GM20431 (cell line): ENCODE results near the gene NAA15.
"Not testable (repeated sequence)": the region's sequence is repeated elsewhere in the genome, so short reads cannot be mapped to it uniquely, and the experiment has no call there.

Experiments
- in situ Hi-C: fragments of 300-500 bp; cut with MseI, MboI; formaldehyde crosslinking; loops from one replicate; pipeline ENCODE4 v1.15.0; 2020; ENCODE audit warnings: low sequenced_read_pairs; ENCODE audit not compliant: unreplicated experiment

The NAA15 gene

DNA sequence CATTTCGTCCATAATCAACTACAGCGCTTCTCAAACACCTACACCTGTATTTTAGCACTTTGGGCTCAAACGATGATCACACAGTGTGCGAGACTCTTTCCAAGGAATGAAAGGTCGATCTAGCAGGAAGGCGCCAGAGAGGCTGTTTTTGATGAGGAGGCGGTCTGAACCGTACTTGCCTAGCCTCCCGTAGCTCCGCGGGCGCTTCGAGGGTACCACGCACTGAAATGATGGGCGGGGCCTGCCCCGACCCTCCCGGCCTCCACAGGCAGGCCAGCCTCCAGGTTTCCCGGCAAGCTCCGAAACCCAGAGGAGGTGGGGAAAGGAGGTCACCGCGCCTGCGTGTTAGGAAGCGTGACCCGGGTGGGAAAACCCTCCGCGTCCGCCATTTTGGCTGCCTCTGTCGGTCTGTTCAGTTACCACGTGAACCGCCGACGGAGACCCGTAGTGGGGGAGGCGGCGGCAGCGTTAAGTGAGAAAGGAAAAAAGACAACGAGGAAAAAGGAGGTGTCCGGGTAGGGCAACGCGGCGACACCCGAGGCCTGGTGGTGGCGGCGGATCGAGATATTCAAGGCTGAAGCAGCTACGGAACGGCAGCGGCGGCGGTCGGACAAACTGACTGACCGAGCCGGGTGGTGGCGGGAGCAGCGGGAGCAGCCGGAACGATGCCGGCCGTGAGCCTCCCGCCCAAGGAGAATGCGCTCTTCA lies at the start of gene NAA15:
TSS of gene NAA15 (plus strand) at position 393 of the 708 bp plus-strand sequence. CDS start at position 666, 273 bp downstream.
- in situ Hi-C loops: no loop called here

DNA sequence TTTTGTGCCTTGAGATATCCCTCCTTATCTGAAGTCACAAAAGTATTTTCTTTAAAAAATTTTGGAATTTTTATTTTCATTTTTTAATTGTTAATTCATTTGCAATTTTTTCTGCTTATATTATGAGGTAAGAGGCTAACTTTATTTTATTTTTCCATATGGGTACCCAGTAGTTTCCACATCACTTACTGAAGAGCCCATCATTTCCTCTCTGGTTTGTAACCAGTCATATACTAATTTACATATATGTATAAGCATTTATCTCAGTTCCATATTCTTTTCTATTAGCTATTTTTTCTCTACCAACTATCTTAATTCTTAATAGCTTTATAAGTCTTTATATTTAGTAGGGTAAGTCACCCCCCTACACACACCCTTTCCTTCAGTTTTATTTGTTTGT lies 48.3 kb upstream of the NAA15 start:
- in situ Hi-C loops: no loop called here

DNA sequence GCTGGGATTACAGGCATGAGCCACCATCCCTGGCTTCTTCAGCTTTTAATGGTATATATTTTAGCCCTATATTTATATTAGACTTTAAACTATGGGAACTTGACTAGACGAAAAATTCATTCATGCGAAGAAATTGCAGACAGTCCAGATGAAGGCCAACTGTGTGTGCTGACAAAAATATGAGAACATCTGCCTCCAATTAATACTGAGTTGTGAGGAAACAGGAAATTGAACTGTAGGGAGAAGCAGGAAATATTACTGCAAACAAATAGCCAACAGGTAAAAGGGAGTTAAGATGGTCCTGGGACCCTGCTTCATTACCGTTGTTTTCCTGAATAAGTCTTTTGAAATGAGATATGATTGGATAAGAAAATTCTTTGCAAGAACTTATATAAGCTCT lies 47.6 kb upstream of the NAA15 start:
- in situ Hi-C loops: no loop called here

DNA sequence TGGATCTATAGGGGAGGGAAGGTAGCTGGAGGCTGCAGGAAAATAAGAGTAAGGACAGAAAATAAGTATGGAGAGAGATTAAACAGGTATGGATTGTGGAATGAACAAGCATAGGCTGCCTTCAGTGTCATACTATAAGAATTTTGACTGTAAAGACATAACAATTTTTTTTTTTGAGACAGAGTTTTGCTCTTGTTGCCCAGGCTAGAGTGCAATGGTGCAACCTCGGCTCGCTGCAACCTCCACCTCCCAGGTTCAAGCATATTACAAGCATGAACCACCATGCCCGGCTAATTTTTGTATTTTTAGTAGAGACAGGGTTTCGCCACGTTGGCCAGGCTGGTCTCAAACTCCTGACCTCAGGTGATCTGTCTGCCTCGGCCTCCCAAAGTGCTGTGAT lies 45.7 kb upstream of the NAA15 start:
- in situ Hi-C loops: not testable (repeated sequence)

DNA sequence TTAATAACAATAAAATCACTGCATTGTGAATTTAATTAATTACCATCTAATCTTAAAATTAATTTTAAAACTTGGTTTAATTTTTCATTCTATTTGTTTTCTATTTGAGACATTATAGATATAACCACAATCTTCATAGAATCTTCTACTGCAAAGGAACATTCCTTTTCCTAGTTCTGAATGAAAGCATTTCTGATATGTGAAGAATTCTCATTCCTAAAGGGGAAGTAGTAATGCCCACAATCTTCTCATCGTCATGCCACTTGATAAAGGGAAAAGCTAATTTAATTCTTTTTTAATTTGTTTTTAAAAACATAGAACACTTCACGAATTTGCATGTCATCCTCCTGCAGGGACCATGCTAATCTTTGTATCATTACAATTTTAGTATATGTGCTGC lies 45.0 kb upstream of the NAA15 start:
- in situ Hi-C loops: no loop called here

DNA sequence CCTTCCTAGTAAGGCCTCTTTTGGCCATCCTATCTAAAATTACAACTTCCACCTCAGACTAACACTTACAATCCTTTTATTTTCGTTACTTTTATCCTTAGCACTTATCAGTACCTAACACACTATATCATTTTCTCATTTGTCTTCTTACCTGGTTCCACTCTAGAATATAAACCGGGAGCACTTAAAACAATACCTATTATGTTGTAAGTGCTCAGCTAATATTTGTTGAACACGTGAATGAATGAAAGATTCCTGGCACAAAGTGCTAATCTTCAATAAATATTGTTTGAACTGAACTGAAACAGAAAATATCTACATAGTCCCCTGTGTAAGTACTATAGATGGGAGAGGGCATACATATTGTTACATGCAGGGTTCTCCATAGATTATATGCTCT lies 35.7 kb upstream of the NAA15 start:
- in situ Hi-C loops: no loop called here

DNA sequence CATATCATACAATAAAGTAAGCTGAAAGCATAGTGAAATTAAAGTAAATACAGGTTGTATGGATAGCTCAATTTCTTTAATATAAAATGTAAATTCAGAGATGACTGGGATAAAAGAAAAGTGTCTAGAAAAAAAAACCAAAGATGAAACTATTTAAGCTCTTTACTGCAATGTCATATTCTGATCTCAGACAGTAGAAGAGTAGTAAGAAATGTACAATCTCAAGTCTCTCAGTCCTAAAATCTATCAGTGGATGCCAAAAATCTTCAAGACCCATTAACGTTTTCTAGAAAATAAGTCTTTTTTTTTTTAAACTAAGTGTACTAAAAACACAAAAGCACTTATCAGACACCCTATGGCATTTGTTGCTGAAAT lies 35.1 kb upstream of the NAA15 start:
- in situ Hi-C loops: no loop called here

DNA sequence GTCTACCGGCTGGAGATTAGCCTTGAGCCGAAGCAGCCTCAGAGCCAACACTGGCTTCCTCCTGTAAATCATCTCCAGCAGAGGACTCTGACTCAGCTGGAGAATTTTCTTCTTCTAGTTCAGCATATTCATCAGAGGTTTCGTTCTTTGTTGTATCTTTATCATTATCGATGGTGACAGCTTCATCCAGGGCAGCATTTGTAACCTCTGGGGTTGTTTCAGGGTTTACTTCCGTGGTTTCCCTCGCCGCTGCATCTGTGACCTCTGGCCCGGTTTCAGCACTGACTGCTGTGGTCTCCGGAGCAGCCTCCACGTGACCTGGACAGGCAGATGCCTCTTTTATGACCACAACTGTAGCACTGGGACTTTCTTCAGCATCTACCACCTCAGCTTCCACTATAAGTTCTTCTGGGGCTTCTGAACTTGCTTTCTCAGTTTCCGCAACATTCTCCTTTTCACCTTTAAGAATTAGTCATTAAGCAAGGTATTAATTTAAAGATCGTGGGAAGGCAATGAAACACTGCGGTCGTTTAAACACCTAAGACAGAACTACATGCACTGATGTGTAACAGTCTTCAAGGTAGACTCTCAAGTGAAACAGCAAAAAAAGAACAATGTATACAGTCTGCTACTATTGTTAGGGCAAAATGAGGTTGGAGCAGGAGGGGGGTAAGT lies 34.6 kb upstream of the NAA15 start:
- in situ Hi-C loops: no loop called here

DNA sequence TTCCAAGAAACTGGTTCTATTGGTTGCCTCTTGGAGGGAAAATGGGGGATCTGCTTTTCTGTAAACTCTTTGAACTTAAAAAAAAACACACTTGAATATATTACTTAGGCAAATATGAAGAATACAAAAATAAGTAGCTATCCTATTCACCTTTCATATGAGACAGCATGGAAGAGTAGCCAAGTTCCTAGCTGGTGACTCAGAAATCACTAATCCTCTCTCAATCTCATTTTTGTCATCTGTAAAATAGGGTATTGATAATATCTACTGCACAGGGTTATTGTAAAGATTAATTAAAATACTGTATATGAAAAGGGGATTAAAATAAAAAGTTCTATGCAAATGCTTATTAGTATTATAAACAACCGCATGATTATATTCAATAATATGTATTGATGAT lies 34.0 kb upstream of the NAA15 start:
- in situ Hi-C loops: no loop called here

DNA sequence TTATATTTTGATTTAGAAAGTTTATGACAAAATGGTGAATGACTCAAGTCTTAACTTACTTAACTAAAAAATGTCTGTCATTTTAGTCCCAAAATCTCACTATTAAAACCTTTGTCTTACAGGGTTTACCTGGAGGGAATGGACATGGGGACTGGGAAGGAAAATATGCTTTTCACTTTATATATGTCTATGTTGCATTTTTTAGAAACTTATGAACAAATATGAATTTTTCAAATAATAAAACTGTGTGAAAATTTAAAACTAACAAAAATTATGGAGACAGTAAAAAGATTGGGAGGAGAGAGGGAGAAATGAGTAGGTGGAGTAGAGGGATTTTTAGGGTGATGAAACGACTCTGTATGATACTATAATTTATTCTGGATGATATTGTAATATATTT lies 27.5 kb upstream of the NAA15 start:
- in situ Hi-C loops: no loop called here

DNA sequence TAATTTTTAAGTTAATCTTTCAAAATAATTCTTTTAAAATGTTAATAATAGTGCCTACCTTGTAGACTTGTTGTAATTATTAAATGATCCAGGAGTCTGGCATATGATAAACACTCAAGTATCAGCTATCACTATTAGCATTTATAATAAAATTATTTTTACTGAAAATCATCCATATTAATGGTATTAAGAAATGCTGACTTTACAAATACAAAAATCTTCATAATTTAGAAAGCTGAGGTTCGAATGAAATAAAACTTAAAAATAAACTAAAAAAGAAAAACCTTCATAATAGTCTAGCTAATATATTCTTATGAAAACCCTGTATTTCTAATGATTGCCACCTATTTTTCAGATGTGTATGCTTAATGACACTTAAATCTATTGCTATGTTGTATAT lies 26.5 kb upstream of the NAA15 start:
- in situ Hi-C loops: no loop called here

DNA sequence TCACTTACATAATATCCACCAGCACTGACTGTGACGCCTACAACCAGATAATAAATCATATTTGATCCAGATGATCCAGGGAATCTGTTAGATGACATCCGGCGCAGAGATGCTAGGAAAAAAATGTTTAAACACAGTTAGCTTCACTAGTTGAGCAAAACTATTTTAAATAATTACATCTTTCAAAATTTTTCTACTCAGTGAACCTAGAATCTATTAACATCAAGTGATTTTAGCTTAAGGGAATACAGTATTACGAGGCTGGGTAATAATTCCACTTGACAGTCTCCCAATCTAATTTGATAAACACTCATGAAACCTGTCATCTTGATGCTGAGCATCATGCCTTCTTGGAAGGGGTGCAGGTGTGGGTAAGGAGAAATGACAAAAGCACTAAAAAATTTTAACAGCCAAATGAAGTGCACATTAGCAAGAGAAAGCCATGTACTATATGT lies 26.0 kb upstream of the NAA15 start:
- in situ Hi-C loops: no loop called here

DNA sequence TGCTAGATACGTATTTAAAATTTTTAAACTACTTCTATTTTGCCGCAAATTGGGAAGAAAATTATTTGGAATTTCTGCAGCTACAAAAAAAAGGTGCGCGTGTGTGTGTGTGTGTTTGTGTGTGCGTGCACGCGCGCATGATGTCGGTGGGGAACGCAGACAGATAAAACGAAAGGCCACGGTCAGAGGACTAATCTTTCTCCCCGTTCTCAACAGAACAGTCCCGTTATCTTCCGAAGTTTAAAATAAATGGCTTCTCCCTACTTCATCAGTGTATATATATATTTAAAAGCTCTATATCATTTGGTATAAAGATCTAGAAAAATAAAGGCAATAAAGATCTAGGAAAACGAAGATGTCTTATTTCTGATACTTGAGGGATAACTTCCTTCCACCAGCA lies 22.8 kb upstream of the NAA15 start:
- in situ Hi-C loops: no loop called here

DNA sequence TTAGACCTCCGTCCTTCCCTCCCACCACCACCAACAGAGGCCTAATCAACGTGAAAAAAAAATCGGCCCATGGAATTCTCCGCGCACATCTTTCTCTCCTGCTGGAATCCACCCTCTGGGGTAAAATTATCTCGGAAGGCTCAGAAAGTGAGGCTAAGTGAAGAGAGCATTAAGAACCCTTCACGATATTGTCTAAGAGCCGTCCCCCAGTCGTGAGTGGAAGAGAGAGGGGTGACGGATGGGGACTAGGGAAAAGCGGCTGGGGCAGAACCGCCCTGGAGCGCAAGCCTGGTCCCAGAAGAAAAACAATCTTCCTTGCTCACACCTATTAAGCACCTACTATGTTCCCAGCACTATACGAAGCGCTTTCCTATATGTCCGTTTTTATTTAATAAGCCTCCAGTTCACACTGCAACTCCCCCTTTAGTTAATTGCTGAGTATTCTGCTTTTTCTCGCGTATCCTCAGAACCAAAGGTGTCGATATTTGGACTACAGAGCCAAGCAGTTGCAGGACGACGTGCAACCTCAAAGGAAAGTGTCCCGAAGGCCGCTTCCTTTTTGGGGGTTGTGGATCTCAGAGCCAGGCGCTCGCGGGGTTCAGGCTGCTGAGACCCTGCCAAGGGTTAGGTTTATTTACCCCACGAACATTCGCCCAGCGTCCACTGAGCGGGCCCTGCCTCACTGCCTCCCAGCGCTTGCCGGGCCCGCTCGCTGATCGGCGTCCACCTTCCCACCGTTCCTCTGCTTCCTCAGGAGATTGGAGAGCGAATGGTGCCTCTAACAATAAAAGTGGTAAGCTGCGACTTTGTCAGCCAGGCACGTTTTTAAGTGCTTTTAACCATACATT lies 22.2 kb upstream of the NAA15 start:
- in situ Hi-C loops: no loop called here

DNA sequence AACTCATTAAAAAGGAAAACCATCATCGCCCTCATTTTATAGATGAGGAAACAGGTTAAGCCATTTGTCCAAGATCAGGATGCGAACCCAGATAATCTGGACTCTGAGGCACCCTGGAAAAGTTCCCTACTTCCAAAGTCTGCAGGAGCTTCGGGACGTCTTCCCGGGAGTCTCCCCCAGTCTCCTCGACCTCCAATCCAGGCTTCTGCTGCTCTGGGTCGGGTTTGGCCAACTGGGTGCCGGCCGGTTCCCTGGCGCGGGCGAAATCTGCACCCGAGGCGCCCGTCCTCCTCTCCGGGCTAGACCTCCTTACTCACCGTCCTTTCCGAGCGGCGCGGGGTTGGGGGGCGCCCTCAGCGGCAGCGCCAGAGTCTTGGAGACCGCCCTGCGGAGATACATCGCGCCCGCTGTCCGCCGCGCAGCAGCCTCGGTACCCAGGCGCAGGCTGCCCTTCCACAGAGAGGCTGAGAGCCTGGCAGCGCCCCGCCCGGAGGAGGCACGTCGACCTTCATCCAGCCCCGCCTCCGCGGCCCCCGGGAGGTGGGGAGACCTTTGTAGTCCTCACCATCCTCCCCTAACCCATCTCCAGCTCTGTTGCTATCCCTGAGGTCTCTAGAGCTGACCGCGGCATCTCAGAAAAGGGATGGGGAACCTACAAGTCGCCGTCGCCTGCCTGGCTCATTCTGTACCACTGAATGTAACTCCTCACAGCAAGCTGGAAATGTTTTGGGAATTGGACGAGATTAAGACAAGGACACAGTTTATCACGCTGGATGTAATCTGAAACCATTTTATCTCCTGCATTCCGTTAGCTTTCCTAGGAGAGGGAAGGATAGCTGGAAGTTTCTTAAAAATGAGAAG lies 21.3 kb upstream of the NAA15 start, which contains the start of gene MGARP:
TSS of gene MGARP (minus strand) at position 466 of the 861 bp plus-strand sequence. CDS start at position 399, 67 bp downstream.
- in situ Hi-C loops: no loop called here

DNA sequence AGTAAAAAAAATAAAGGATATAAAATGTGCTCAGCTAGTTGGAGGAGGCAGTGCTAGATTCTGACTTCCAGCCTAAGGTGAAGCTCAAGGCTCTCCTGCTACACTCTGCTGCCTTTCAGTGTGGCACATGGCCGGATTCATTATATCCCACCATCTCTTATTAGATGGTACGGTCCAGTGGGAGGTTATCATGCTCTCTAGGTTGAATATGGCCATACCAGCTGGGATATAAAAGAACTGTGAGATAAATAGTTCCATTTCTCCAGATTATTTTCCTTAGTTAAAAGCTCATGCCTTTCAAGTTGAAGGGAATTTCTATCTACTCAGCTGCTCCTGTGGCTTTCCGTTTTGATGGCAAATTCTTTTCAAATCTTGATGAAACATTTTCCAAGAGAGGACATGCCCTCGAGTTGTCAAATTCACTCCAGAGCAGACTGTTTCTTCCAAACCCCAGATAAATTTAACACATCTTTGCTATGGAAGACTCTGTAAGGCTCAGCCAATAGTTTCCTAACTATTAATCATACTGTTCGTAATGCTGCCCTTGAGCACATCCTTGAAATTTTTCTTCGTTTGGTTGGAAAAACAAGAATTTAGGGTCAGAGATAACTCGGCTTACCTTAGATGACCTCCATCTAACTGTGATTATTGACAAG lies 19.1 kb upstream of the NAA15 start:
- in situ Hi-C loops: no loop called here

DNA sequence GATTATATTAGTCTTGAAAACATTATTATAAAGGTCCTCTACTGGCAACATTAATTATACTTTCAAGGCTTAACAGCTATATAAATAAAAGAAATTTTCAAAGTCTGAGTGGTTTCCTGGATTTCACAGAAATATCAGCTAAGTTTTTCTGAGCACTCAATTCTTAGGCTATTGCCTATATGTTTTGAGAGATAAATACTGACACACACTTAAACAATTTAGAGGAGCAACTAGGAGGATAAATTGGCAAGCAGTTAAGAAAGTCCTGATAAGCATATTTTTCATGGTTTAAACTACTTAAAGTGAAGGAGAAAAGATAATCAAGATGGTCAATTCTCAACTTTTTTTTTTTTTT lies 18.6 kb upstream of the NAA15 start:
- in situ Hi-C loops: no loop called here

DNA sequence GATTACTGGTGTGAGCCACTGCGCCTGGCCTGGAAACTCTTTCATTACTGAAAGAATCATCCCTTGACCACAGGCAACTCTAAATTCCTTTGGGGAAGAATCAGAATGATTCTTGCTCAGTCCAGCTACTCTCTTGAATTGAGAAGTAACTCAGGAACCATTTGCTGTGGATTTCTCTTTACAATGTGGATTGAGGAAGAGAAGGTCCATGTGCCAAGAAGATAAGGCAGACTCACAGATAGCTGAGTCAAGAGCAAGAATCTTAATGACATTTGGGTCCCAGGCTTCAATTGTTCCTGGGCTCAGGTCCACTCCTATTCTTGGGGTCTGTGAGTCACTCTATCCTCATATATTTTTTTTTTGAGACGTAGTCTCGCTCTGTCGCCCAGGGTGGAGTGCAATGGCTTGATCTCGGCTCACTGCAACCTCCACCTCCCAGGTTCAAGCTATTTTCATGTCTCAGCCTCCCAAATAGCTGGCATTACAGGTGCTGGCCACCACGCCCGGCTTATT lies 15.1 kb upstream of the NAA15 start:
- in situ Hi-C loops: no loop called here

DNA sequence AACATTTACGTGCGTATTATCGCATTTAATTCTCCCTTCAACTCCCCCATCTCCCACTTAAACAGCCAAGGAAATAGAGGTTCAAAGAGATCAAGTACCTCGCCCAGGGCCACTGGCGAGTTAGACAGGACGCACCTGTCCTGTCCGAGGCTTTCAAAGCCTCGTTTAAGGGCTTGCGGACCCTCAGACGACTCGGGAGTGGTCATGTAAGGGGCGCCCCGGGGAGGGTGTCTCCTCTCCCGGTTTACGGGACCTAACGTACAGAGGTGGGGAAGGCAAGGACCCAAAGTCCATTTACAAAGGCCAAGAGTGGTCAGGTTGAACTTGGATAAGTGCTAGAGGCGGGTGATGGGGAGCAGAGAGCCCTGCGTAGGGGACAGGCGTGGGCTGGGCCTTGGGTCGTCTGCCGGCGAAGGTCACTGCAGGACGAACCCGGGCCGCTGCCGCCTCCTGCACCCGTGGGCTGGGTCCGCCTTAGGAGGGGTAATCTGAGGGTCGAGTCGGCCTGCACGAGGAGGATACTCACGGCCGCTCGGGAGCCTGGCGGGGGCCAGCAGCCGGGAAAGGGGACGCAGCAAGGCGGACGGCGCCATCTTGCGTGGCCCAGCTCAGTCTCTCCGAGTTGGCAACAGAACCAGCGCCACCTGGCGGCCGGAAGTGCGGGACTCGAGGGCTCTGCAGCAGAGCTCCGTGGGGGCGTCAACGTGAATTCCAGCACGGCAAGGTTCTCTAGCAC lies 5.9 kb upstream of the NAA15 start:
- in situ Hi-C loops: no loop called here
